ENCODE measurements around the gene TRAPPC10.
"Not testable (repeated sequence)": the region's sequence is repeated elsewhere in the genome, so short reads cannot be mapped to it uniquely, and the experiment has no call there.

The TRAPPC10 gene

GRCh38 chr21:44098964-44099363 is 86.9 kb downstream of the TRAPPC10 start:
- DNase-seq, result not testable (repeated sequence)

DNA sequence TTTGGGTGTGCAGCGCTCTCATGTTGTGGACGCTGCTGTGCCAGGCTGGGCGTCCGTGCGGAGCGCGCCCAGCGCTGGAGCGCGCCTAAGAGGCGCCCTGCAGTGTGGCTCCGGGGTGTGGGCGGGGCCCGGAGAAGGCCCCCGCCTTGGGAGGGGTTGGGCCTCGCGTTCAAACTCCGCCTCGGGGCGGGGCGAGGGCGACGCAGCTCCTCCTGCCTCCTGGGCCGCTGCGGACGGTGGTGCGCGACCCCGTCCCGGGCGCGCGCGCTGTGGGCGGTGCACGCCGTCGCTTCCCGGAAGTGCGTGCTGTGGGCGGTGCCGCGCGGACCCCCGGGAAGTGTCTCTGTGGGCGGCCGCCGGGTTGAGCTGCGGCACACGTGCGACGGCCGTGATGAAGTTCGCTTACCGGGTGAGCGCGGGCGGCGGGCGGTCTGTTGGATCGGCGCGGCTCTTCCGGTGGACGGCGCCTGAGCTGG is 95.0 kb downstream of the TRAPPC10 start, which contains the start of gene PWP2:
Gene PWP2 (plus strand): TSS at position 374 of the 476 bp plus-strand sequence. CDS start 18 bp downstream, at position 392.
- not testable (repeated sequence) for DNase-seq

GRCh38 chr21:44107589-44107988 is 95.5 kb downstream of the TRAPPC10 start:
- DNase-seq, result not testable (repeated sequence)

DNA sequence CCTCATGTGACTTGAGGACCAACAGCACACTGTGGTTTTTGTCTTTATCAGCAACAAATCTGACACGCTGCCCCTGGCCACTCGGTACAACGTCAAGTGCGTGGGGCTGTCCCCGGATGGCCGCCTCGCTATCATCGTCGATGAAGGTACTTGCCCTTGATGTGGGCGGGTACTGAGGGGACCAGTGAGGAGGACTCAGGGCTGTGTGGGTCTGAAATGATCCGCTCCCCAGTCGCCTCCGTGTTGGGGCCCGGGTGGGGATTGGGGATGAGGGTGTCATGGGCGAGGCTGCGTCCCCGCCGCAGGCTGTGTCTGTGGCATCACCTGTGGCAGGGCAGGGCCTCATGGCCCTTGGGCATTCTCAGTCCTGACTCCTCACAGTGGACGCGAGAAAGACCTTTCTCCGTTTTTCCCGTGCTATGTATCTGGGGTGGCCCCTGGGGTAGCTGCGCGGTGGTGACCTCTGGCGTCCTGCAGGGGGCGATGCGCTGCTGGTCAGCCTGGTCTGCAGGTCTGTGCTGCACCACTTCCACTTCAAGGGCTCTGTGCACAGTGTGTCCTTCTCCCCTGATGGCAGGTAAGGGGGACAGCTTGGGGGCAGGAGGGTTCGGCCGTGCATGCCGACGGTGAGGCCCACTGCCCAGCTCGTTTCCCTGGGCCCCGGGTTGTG is 101.7 kb downstream of the TRAPPC10 start:
- not testable (repeated sequence) for DNase-seq

GRCh38 chr21:44122131-44122530 is 110.0 kb downstream of the TRAPPC10 start:
- DNase-seq, result not testable (repeated sequence)

DNA sequence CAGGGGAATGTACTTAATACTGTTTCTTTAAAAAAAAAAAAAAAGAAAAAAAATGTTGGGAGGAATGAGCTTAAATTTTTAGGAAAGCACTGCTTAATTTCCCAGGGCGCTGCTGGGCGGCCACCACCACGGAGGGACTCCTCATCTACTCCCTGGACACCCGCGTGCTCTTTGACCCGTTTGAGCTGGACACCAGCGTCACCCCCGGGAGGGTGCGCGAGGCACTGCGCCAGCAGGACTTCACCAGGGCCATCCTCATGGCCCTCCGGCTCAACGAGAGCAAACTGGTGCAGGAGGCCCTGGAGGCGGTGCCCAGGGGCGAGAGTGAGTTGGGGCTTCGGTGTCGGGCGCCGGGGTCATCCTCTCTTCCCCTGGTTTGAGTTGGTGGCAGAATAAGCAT is 115.7 kb downstream of the TRAPPC10 start:
- DNase-seq, result not testable (repeated sequence)

GRCh38 chr21:44133715-44134057 is 121.6 kb downstream of the TRAPPC10 start:
- DNase-seq, result not testable (repeated sequence)

GRCh38 chr21:44134732-44135131 is 122.6 kb downstream of the TRAPPC10 start:
- not testable (repeated sequence) for DNase-seq

GRCh38 chr21:44138039-44138438 is 125.9 kb downstream of the TRAPPC10 start:
- not testable (repeated sequence) for DNase-seq

DNA sequence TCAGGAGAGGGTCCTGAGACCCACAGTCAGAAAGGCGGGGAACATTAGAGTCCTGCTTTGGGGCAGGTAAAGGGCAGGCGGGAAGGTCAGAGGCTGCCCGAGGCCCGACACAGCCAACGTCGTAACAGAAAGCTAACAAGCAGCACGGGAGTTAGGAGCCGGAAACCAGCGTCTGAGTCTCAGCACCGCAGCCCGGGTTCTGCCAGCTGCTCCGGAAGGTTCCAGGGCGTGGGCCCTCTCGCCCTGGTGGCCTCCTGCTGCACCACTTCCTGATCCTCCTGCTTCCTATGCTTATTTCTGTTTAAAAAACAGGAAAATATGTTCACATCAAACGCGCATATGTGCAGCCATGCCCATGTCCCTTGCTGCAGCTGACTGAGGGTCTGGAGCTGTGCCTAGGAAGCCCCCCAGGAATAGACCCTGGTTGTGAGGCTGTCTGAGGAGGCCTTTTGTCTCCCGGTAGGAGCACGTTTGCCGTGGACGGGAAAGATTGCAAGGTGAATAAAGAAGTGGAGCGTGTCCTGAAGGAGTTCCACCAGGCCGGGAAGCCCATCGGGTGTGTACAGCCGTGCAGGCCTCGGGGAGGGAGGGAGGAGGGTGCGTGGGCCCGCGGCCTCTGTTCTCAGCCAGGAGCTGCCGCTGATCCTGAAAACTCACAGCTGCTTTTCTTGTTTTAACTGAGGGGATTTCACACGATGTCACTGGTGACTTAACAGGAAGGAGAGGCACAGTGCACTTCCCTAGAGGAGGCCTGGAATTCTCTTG is 127.9 kb downstream of the TRAPPC10 start:
- DNase-seq, result not testable (repeated sequence)

DNA sequence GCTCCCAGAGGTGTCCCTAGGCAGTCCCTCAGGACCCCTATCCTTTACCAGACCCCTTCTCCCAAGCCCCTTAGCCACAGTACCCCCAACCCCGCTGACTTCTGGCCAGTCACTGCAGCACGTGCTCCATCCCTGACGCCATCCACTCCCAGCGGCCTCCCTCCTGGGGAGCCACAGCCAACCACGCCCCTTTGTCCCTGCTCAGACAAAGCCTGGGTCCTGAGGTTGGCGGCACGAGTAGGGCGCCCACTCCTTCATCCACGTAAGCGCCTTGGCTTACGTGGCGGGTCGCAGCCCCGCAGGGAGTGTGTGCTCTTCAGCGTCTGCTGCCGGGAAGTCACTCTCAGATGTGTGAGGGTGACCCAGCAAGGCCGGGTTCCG is 128.4 kb downstream of the TRAPPC10 start:
- DNase-seq, result not testable (repeated sequence)

- DNase-seq, result not testable (repeated sequence)
Measured at GRCh38 chr21:44142470-44142869, 130.4 kb downstream of the TRAPPC10 start.

GRCh38 chr21:44143380-44143779 is 131.3 kb downstream of the TRAPPC10 start:
- not testable (repeated sequence) for DNase-seq

- not testable (repeated sequence) for DNase-seq
Measured at GRCh38 chr21:44143996-44144395, 131.9 kb downstream of the TRAPPC10 start.

- not testable (repeated sequence) for DNase-seq
Measured at GRCh38 chr21:44144784-44145602, 132.9 kb downstream of the TRAPPC10 start.

DNA sequence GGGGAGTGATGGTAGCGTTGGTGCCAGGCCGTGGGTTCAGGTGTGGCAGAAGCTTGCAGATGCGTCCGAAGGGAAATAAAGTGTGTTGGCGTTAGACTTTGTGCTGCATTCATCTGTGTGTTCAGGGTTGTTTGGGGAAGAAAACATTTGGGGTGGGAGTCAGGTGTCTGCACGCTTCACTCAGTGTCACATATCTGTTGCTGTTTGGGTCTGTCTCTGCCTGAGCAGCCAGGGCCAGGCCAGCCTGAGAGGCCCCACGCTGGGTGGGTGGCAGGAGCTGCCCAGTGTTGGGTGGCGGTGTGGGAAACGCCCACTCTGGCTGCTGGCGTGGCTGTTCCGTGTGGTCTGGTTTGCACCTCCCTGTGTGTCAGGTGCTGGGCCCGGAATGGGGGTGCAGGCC is 133.5 kb downstream of the TRAPPC10 start:
- not testable (repeated sequence) for DNase-seq

- not testable (repeated sequence) for DNase-seq
Measured at GRCh38 chr21:44147108-44147507, 135.0 kb downstream of the TRAPPC10 start.

GRCh38 chr21:44150255-44150654 is 138.1 kb downstream of the TRAPPC10 start:
- not testable (repeated sequence) for DNase-seq

DNA sequence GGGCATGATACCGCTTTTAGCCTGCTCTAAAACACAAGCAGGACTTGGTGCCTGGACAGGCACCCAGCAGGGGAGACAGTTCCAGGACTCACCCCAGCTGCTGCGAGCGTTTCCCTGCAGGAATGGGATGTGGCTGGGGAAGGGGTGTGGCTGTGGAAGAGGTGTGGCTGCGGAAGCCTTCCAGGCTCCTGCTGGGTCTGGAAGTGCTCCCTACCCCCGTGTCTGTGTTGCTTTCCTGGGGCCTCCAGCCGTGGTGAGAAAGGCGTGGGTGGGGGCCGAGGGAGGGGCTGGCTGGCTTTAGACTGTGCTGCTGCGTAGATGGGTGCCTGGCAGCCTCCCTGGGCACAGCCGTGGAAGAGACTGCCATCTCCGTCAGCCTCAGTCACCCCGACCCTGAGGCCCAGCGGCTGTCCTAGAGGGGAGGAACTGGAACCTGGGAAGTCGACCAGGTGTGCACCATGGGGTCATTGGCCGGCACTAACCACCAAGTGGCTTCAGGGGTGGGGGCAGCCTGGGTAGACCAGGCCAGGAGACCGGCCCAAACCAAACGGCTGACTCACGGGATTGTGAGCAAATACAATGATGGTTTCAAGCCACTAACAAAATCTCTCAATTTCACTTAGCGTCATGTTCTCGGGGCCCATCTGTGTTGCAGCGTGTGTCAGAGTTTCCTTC is 141.2 kb downstream of the TRAPPC10 start:
- DNase-seq, result not testable (repeated sequence)

- not testable (repeated sequence) for DNase-seq
Measured at GRCh38 chr21:44153889-44154228, 141.8 kb downstream of the TRAPPC10 start.

GRCh38 chr21:44154816-44155230 is 142.7 kb downstream of the TRAPPC10 start:
- not testable (repeated sequence) for DNase-seq

DNA sequence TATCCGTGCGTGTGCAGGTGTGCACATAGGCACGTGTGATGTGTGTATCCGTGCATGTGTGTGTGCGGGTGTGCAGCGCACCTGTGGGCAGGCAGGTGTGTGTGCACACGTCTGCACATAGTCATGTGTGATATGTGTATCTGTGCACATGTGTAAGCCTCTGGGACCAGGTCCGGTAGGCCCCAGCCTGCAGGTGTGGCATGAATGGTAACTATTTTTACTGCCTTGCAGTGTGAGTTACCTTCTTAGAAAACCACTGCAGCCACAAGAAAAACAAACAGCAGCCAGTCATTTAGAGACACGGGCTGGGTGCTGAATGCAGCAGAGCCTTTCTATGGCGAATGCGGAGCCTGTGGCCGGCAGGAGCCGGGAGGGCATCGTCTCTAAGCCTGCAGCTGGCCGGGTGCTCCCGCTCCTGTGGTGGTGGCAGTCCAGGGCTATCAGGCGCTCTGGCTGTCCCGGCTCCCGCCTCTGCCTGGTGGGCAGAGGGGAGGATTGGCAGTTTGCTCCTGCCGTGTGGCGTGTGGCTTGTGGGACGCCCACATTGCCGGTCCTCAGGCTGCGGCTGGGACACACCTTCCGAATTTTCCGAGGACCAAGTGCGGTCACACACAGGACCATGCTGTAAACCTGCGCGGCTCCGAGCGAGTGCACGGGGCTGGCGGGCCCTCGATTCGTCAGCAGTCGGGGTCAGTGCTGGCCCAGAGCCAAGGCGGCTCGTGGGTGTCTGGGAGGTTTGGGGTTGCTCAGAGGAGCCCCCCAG is 143.3 kb downstream of the TRAPPC10 start:
- not testable (repeated sequence) for DNase-seq

All from NCI-H2171 treated with DMSO at 0.1 percent for 48 hours (cell line).